ENCODE data around the gene CREB5. TPM values are rescaled to one million over a fixed set of nuclear protein-coding genes. Genes with fewer than 3 reads are reported as not detected.
A peak's percentile ranks its signal among the peaks of the same experiment; 100 is the strongest.

CREB5 gene
- total RNA-seq, 1 experiment from 2014 or later = 3.8 TPM

DNA sequence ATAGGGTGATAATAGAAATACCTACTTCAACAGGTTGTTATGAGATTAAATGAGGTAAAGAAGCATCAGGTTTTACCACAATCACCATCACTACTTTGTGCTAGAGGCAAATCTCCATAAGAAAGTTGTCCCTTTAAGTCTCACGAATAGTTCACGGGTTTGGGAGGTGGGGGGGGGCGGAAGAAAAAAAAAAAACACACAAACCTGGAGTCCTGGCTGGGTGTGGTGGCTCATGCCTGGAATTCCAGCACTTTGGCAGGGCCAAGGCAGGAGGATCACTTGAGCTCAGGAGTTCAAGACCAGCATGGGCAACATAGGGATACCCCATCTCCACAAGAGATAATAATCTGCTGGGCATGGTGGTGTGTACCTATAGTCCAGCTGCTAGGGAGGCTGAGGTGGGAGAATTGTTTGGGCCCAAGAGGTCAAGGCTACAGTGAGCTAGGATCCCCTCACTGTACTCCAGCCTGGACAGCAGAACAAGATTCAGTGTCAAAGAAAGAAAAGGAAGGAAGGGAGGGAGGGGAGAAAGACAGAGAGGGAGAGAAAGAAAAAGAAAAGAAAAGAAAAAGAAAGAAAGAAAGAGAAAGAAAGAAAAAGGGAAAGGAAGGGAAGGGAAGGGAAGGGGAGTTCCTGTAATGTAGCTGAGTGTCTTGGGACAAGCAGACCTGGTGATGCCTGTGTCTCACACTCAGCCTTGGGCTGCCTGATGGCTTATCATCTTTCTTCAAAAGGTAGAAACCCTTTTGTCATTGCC is 231.4 kb downstream of the CREB5 start:
- no peak for DNase-seq (ENCODE audit: low read depth)

GRCh38 chr7:28645866-28646265 is 233.5 kb downstream of the CREB5 start:
- DNase-seq (ENCODE audit: low read depth) = no peak

GRCh38 chr7:28646376-28647075 is 234.2 kb downstream of the CREB5 start:
- DNase-seq (ENCODE audit: low read depth) = no peak

DNA sequence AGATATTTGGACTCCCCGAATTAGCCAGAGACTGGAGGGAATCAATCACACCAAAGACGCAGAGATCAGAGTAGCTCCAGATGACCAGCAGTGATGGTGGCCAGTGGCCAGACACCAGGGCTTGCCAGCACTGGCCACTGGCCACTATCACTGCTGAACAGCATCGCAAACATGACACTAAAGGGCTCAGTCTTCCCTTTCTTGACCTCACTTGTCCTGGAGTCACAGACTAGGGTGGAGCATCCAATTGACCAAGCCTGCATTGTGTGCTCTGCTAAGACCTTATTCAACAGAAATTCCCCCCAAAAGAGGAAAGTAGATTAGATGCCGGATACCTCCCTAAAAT is 234.7 kb downstream of the CREB5 start:
- DNase-seq (ENCODE audit: low read depth) = no peak

DNA sequence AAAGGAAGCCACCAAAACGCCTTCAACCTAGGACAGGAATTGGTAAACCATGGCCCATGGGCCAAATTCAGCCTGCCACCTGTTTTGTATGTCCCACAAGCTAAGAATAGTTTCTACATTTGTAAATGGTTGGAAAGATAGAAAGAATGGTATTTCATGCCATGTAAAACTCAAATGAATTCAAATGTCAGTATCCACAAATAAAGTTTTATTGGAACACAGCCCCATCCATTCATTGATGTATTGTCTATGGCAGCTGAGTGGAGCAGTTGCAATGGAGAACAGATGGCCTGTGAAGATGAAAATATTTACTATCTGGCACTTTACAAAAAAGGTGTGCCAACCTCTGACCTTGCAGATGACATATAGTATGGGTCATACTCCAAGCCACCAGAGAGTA is 236.9 kb downstream of the CREB5 start:
- no peak for DNase-seq (ENCODE audit: low read depth)

- no peak for DNase-seq (ENCODE audit: low read depth)
Measured at GRCh38 chr7:28649811-28650210, 237.5 kb downstream of the CREB5 start.

- no peak for DNase-seq (ENCODE audit: low read depth)
Measured at GRCh38 chr7:28654110-28654509, 241.8 kb downstream of the CREB5 start.

- DNase-seq (ENCODE audit: low read depth) = no peak
Measured at GRCh38 chr7:28656529-28656928, 244.2 kb downstream of the CREB5 start.

DNA sequence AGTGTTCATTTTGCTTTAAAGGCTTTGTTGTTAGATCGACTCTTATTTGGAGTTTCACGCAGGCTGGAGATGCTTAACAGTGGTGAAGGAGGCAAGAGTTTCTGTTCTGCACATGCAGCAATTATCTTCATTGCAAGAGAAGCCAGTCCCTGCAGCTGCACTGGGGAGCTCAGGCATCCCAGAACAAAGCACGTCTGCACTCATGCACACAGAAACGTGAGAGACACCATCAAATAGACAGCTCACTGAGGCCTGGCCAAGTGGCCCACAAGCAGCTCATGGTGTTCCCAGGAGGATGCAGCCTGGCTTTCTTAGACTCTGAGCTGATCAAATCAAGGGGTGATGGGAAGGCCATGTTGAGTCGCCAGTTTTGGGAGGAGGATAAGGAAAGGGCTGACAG is 246.1 kb downstream of the CREB5 start:
- DNase-seq (ENCODE audit: low read depth) = no peak

GRCh38 chr7:28660132-28660531 is 247.8 kb downstream of the CREB5 start:
- no peak for DNase-seq (ENCODE audit: low read depth)

GRCh38 chr7:28661826-28662595 is 249.7 kb downstream of the CREB5 start:
- no peak for DNase-seq (ENCODE audit: low read depth)

GRCh38 chr7:28666154-28666553 is 253.8 kb downstream of the CREB5 start:
- DNase-seq (ENCODE audit: low read depth) = peak; percentile 53

- DNase-seq (ENCODE audit: low read depth) = no peak
Measured at GRCh38 chr7:28668085-28668484, 255.8 kb downstream of the CREB5 start.

GRCh38 chr7:28669330-28669729 is 257.0 kb downstream of the CREB5 start:
- DNase-seq (ENCODE audit: low read depth) = no peak

DNA sequence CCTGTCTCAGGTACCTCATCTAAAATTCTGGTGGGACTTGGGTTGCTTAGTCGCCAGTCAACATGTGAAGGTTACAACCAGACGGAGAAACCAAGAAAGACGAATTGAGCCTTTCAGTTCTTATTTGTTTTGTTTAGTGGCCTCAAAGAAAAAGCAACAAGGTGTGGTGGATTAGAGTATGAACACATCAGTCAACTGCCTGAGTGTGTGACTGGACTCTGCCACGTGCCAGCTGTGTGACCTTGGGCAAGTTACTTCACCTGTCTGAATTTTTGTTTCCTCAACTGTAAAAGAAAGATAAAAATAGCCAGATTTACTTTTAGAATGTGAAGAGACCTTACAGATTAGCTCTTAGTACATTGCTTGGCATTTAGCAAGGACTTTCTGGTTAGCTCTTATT is 259.2 kb downstream of the CREB5 start:
- no peak for DNase-seq (ENCODE audit: low read depth)

- DNase-seq (ENCODE audit: low read depth) = no peak
Measured at GRCh38 chr7:28672397-28672797, 260.1 kb downstream of the CREB5 start.

GRCh38 chr7:28674359-28674782 is 262.1 kb downstream of the CREB5 start:
- DNase-seq (ENCODE audit: low read depth) = peak; percentile 7

DNA sequence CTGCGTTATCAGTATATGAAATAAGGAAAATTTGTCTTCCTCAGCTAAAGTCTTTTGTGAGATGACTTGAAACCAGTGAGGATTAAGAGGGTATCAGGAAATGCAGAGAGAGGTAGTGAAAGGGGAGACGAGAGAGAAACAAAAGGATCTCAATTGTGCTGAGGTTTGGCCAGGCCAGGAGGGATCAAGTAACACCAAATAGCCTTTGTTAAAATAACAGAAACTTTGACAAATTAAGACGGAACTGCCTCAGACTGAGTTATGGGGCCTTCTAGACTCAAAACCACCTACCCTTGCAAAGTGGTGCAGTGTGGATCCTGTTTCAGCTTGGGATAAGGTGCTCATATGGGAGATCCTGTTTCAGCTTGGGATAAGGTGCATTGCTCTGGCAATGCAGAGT is 263.1 kb downstream of the CREB5 start:
- DNase-seq (ENCODE audit: low read depth) = no peak

DNA sequence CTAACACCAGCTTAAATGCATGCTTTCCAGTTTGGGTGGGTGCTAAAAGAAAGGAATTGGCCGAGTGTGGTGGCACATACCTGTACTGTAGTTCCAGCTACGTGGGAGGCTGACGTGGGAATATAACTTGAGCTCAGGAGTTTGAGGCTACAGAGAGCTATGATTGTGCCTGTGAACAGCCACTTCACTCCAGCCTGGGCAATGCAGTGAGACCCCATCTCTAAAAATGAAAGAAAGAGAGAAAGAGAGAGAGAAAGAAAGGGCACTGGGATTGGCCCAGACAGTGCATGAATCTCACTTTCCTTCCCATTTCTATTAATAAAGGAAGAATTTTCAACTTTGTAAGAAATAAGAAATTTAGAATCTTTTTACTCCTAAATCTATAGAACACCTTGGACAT is 265.4 kb downstream of the CREB5 start:
- DNase-seq (ENCODE audit: low read depth) = no peak

DNA sequence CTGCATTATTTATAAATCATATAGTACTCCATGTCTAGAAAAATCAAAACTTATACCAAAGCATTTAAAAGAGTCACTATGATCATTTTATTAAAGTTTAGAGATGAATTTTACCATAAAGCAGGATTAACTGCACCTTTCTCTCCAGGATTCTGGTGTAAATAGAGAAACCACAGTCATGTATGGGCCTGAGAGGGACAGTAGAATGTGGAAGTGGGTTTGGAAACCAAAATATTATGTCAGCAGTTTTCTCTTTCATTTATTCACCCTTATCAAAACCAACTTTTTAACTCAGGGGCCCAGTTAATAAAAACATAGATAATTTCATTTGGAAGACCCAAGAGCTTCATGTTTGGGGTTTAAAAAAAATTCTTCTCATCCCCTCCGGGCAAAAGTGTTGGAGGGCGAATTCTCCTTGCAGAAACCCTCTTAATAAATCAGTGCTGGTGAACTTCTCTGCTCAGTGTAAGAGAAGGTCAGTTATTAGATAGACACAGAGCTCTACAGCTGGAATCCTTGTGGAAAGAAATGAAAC is 266.2 kb downstream of the CREB5 start:
- peak; percentile 36 for DNase-seq (ENCODE audit: low read depth)

GRCh38 chr7:28681693-28682310 is 269.5 kb downstream of the CREB5 start:
- DNase-seq (ENCODE audit: low read depth) = no peak

- DNase-seq (ENCODE audit: low read depth) = no peak
Measured at GRCh38 chr7:28682801-28683200, 270.5 kb downstream of the CREB5 start.
